ENCODE results near the gene MAPRE2.
"Not testable (repeated sequence)": the region's sequence is repeated elsewhere in the genome, so short reads cannot be mapped to it uniquely, and the experiment has no call there.

Gene MAPRE2

DNA sequence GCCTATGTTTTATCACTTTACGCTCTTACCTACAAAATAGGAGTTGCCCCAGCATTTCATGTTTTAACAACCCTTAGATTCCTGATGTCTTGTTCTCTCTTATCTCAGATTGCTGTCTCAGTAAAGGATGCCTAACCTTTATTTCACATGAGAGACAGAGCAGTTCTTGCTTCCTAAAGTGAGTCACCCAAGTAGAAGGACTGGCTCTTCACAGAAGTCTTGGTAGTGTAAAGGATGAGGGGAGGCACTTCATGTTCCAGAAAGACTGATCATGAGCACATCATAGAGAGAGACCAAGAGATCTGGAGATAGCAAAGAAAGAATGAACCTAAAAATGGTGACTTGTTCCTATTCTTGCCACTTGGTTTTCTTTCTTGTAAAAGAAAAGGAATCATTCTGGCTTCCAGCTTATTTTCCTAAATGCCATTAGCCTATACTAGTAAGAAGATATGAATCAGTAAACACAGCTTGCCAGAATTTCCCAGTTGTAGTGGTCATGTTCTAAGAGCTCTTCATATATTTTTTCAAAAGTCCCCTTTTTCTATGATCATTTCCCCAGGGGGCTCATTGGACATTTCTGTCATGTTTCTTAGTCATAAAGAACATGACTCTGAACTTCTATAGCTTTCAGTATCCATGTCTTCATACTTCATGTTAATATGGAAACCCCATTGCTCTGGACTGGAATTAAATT lies 54.9 kb downstream of the MAPRE2 start:
- no peak for DNase-seq

DNA sequence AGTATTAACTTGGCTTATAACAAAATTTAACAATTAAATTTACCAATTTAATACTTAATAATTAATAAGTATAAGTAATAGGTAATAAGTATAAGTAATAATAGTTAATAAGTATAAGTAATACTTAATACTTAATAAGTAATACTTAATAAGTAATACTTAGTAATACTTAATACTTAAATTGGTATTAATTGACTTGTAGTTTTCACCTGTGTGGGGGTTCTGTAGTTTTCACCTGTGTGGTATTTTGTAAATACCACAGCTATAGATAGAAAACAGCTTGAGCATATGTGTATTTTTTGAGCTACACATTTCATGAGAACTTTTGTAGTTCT lies 55.4 kb downstream of the MAPRE2 start:
- DNase-seq, result no peak

DNA sequence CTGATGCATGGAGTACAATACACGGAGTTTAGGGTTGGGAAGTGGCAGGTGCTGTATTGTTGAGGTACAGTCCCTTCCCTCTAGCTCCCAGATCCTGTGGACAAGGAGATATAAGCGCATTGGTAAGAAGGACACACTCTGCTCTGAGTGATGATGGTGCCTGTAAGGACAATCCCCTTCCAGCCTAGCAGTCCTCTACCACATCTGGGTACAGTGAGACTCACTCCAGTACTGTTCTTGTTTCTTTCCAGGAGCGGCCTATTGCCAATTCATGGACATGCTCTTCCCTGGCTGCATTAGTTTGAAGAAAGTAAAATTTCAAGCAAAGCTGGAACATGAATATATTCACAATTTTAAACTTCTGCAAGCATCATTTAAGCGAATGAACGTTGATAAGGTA lies 56.0 kb downstream of the MAPRE2 start:
- no peak for DNase-seq

DNA sequence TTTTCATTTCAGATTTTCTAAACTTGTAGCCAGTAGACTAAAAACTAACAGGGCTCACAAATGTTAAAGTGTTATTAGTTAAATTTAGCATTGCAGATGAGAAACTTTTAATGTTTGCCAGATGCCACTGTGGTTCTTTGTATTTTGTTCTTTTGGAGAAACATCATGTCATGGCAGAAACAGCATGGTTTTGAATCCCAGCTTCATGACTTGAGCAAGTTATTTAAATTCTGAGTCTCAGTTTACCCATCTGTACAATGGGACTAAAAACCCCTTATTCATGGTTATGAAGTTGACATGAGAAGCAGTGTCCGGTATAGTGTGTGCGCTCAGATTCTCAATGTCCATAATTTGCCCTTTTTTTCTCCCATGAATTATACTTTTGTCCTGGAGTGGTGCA lies 56.5 kb downstream of the MAPRE2 start:
- no peak for DNase-seq

DNA sequence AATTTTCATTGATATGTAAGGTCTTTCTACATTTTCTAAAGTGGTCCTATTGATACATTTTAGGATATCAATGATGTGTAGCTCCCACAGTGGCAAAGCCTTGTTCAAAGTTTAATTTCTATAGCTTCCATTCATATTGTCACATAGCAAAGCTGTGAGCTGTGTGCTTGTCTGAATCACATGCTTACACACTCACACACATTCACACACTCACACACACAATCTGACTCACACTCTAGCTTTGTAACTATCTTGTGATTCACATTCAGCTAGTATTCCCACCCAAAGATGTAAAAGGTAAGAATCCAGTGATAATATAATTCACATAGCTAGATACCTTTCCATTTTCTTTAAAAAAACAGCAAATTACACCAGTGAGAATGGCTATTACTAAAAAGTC lies 58.7 kb downstream of the MAPRE2 start:
- no peak for DNase-seq

DNA sequence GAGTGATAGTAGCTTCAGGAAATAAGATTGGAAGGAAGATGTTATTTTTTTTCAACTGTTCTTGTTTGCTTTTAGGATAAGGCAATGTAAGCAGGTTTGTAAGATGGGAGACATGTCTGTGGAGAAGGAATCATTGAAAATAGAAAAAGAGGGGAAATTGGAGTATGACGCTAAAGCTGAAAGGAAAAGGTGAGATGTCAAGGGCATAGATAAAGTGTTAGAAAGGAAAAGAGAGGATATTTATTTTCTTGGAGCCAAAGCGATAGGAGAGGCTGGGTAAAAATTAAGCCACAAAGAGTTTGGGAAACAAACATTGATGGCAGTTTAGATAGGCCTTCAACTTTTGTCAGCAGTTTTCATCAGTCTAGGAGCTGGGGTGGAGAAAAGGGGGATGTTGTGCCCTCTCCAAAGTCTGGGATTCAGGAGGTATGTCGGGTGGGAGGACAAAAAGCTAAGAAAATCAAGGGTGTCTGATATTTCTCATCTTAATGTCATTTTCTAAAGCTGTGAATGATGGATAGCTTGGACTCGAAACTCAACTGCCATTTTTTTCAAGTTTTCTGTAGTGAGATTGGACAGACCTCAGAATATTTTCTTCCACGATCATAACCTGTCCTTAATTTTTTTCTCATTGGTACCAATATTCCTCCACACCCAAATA lies 63.3 kb downstream of the MAPRE2 start:
- no peak for DNase-seq

DNA sequence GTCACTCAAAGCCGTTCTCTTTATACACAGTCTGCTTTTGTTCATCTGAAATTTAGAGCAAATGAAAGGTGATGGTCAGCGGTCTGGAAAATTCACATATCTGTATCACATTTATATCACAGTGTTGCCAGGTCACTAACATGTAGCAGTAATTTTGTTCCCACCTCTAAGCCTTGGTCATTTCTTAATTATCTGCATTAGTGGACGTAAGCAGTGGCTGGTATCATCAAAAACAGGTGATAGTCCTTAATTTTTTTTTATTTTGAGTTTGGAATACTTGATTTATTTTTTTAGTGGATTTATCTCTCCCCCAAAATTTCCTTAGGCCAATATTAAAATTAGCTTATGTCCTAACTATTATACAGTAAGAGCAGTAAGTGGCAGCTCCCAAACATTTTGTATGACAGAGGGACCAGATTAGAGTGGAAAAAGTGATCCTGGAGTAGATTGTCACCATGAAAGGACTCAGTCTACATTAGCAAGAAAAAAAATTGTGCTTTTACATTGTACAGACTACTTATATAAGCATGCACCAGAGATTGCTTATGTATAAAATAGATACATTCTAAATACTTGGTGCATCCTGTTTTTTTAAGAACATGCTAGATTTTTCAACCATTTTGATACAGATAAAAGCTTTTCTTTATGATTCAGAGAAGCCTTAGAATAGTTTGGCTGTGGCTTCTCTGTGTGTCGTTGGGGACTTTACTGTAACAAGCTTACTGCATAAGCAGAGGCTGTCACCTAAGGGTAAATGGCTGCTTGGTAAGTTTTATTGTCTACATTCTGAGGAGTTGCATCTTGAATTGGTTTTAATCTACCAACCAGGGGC lies 65.0 kb downstream of the MAPRE2 start:
- no peak for DNase-seq

DNA sequence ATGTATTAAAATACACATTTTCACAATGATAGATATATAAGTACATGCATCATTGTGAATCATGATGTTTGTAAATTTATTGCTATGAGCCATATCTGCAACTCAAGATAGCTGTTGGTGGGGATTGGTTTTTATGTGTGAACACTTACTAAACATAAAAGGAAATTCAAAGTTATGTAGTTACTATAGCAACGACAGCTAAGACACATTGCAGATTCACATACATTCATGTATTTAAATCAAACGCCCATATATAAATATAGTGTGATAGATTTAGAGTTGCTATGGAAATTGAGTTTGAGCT lies 65.6 kb downstream of the MAPRE2 start:
- DNase-seq, result no peak

DNA sequence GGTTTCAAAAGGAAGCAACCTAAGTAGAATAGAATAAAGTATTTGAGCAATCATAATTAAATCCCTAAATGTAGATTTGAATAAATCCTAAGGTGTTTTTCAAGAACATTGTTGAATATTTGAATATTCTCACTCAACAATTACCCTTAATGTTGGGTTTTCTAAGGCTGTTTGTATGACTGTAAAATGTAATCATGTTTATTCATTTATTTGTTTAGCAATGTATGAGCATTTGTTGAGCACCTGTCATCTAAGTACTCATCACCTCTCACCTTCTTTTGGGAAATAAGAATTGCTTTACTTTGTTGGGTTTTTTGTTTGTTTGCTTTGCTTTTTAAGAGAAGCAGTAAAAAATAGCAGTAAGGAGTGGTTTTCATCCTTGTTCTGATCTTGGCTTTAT lies 66.0 kb downstream of the MAPRE2 start:
- no peak for DNase-seq

DNA sequence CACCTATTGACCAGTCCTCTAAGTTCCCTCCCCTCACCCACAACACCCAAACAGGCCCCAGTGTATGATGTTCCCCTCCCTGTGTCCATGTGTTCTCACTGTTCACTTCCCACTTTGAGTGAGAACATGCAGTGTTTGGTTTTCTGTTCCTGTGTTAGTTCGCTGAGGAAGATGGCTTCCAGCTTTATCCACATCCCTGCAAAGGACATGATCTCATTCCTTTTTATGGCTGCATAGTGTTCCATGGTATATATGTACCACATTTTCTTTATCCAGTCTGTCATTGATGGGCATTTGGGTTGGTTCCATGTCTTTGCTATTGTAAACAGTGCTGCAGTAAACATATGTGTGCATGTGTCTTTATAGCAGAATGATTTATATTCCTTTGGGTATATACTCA lies 66.9 kb downstream of the MAPRE2 start:
- DNase-seq, result not testable (repeated sequence)

DNA sequence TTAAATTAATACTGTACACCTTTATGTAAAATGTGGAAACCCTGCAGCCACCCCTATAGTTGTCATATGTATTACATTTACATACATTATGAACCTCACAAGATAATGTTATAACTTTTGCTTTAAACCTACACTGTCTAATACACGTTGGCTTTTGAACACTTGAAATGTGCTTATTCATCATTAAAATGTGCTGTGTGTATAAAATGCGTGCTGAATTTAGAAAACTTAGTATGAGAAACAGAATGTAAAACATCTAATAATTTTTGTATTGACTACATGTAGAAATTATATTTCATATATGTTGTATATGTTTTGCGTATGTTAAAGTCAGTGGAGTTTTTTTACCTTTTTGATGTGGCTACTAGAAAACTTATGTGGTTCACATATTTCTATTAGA lies 68.8 kb downstream of the MAPRE2 start:
- DNase-seq, result no peak

DNA sequence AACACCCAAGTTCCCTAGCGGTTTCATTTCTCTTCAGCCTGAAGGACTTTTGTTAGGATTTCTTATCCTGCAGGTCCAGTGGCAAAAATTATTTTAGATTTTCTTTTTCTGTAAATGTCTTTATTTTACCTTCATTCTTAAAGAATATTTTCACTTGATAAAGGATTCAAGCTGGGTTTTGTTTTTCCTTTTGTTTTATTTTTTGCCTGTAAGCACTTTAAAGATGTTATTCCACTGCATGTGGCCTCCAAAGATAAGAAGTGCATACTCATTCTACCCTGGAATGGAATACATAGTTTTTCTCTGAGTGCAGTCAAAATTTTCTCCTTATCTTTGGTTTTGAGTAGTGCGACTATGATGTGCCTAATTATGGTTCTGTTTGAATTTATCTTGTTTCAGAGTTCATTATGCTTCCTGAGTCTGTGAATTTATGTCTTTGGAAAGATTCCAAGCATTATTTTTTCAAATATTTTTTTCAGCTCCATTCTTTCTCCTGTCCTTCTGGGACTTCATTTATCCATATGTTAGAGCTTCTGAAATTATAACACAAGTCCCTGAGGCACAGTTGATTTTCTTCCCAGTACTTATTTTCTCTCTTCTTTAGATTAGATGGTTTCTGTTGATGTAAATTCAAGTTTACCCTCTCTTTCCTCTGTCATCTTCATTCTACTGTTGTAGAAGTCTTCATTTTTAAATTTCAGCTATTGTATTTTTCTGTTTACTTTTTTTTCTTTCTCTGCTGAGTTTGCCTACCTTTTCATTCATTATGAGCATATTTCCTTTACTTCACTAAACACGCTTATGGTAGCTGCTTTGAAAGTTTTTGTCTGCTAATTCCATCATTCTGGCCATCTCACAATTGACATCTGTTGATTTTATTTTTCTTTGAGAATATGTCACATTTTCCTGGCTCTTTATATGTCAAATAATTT lies 69.6 kb downstream of the MAPRE2 start:
- DNase-seq, result no peak

DNA sequence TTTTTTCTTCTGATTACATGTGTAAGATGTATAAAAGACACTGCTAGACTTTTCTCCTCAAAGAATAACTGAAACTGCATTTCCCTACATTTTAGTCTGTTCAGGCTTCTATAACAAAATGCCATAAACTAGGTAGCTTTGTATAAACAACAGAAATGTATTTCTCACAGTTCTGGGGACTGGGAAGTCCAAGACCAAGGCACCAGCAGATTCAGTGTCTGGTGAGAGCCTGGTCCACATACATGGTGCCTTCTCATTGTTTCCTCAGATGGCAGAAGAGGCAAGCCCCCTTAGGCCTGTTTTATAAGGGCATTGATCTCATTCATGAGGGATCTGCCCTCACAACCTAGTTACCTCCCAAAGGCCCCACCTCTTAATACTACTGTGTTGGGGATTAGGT lies 71.5 kb downstream of the MAPRE2 start:
- no peak for DNase-seq

DNA sequence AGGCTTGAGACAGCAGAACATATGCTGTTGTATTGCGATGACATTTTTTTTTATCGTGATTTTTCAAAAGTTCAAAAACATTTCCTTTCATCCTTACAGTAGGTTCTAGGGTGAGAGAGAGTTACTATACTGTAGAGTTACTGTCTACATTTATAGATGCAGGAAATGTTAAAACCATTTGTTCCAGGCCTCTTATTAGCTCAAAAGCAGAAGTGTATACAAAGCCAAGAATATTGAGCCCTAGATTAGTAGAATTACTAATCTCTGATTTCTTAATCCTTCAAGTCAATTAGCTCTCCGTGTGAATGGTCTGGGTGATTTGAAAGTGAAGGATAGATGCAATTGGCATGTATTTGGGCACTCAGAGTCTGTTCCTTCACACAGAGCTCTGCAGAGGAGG lies 73.1 kb downstream of the MAPRE2 start:
- no peak for DNase-seq

DNA sequence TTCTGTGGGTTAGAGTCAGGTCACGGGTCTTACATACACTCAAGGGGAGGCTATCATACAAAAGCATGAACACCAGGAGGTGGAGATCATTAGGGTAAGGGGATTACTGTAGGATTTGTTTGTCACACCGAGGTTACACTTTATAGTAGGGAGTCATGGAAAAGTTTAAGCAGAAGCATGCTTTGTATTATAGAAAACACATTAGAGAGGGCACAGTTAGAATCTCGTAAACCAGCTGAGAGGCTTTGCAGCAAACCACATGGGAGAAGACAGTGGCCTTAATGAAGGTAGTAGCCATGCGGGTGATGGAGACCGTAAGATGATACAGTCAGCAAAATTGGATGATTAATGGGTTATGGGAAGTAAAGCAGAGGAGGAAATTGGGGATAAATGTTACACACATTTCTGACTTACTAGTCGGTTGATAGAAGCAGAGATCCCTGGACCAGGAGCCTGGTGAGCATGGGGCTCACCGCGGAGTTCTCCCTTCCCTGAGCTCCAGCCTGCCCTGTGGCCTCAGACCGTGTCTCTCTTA lies 75.6 kb downstream of the MAPRE2 start:
- DNase-seq, result no peak

DNA sequence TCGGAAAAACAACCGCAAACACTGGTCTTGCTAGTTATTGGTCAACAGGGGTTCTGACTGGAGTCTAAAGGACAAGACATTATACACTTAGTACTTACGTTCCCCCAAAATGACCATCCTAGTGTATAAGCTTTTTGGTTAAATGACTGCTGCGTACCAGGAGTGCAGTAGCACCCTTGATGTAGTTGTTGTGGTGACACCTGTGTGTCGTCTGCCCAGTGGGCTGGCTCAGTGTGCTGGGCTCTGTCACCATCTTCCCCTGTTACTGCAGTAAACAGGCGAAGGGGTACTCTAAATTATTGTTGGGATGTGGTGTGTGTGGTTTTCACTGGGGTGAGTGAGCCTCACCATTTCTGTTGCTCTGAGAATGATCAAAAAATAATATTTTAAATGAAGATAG lies 76.2 kb downstream of the MAPRE2 start:
- no peak for DNase-seq

DNA sequence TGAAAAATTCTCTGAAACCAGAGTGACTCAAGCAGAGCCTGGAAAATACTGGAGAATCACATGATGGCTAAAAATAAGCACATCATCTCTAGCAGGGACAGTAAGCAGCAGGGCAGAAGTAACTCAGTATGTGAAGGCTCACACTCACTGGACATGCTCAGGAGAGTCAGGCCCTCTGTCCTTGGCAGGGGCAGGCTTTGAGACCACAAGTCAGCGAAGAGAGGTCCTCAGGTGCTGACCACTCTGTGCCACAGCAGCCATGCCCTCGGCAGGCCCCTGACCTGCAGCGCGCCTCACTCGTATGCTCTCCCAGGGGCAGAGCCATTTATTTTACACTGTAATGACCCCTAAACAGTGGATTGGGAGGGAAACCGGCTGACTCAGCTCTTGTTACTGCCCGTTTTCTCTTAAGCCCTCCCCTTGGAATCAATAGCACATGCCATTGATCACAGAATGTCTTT lies 76.8 kb downstream of the MAPRE2 start:
- no peak for DNase-seq

DNA sequence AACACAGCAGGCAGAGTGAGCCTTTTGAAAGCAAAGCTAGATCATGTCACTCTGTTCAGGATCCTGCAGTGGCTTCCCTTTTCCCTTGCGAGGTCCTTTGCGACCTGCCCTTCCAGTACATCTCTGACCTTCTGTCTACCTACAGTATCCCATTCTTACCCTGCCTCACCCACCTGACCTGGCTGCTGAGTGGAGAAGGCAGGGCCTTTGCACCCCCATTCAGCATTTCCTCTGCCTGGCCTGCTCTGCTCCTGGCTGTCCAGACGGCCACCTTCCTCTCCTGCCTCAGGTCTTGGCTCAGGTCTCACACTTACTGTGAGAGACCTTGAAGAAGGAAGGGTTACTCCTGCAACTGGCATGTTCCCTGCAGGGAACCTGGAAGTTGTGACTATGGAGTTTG lies 77.4 kb downstream of the MAPRE2 start:
- DNase-seq, result no peak

DNA sequence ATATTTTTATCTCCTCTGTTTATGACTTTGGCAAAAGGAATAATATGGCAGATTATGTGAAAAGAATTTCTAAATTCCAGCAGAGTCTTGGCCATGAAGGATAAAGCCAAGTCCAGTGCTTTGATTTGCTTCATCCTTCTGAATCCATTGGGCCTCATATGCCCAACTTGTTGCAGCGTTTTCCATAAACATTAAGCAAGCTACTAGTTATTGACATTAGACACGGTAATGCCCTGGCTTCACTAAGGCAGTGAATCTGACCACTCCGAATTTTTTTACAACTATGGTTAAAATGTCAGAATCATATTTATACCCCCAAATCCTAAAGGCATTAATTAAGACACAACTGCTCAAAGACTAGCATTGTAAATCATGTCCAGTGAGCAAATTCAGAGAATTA lies 79.8 kb downstream of the MAPRE2 start:
- DNase-seq, result no peak

DNA sequence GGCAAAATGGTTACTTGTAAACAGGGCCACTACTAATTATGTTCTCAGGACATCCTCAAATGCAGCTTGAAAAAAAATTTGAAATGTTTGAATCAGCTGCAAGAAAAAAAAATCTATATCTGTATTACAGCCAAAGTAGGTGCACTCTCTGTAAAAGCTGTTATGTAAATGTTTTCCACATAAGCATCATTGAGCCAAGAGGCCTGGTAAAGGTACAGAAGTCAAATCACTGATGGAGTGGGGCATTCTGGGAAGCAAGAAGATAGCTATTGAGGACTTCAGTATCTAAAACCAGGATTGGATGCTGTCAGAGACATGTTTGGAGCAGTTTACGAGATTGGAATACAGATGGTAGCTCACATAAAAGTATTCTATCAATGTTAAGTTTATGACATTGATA lies 80.3 kb downstream of the MAPRE2 start:
- DNase-seq, result no peak

DNA sequence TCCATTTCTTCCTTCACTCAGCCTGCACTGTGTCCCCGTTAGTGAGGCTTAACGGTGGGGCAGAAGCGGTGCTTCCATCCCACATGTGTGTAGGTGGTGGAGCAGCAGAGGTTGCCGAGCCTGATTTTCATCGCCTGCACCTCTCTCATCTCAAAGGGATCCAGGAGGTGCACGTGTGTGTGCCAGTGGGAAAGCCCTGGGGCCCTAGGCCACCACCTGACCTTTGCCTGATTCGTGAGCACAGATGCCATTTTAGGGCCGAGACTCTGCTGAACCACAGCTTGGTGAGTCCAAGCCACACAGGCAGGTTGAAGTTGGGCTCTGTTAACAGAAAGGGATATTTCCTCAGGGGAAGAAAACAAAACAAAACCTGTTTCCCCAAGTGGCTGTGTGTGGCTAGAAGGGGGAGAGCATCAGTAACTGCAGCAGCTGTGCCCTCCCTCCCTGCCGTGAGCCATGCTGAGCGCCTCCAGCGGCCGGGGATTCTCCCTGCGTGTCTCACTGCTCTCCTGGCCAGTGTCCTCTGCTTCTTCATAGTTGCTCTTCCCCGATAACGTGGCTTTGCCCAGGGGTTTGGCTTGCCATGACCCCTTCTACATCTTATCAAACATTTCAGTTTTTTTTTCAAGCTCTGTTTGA lies 81.5 kb downstream of the MAPRE2 start:
- no peak for DNase-seq

DNA sequence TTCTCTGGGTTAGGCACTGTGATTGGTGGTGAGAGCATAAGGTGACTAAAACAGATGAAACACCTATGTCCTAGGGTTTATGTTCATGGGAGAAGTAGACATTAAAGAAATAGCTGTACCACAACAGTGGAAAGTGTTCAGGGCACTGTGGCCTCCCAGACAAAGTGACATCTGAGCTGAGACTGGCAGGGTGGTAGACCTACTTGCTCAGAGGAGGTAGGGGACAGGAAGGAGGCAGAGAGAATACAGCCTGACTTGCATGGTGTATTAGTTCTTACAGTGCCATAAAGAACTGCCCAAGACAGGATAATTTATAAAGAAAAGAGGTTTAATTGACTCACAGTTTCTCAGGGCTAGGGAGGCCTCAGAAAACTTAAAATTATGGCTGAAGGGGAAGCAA lies 82.6 kb downstream of the MAPRE2 start:
- DNase-seq, result no peak

DNA sequence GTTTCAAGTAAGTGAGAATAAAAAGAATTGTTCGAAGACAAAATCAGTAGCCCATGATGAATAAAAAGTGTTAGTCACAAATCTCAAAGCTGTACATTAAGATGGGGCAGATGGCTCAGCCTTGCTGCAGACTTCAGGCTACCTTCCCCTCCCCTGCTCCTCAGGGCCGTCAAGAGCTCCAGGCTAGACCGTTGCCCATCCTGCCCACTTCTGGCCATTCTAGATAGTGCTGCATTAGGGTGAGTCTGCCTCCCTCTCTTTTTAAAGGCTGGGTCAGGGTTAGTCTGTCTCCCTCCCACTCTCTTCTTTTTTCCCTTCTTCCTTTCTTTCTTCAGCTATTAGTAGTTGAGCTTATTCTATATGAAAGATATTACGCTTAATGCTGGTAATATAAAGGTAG lies 86.0 kb downstream of the MAPRE2 start:
- DNase-seq, result no peak

Measured in NCI-H1092 (cell line).